Erythroblast (primary cell): ENCODE results near the gene LARGE1.

Experiments
- GATA1 ChIP-seq: IDR thresholded peaks from 2 replicates; pipeline ENCODE4 v1.6.1; 2011; ENCODE audit warnings: low read depth, mild to moderate bottlenecking, control low read depth, low read length, moderate library complexity
- POLR2A ChIP-seq: IDR thresholded peaks from 2 replicates; pipeline ENCODE4 v1.6.1; 2011; ENCODE audit warnings: mild to moderate bottlenecking, low read length

- no peak for TF ChIP-seq POLR2A
- no peak for TF ChIP-seq GATA1
Measured at GRCh38 chr22:33519974-33520903, 400.0 kb downstream of the LARGE1 start.
